ENCODE results near the gene RPUSD3.
"Not testable (repeated sequence)": the region's sequence is repeated elsewhere in the genome, so short reads cannot be mapped to it uniquely, and the experiment has no call there.

- not testable (repeated sequence) for TF ChIP-seq POLR2A, CTCF (IDR thresholded peaks at IDR 0.05)
Observed at GRCh38 chr3:9847870-9848269, 4.1 kb upstream of the RPUSD3 start.

Data from lower leg skin (tissue), 3 donors.